ENCODE measurements around the gene JMJD8.

DNA sequence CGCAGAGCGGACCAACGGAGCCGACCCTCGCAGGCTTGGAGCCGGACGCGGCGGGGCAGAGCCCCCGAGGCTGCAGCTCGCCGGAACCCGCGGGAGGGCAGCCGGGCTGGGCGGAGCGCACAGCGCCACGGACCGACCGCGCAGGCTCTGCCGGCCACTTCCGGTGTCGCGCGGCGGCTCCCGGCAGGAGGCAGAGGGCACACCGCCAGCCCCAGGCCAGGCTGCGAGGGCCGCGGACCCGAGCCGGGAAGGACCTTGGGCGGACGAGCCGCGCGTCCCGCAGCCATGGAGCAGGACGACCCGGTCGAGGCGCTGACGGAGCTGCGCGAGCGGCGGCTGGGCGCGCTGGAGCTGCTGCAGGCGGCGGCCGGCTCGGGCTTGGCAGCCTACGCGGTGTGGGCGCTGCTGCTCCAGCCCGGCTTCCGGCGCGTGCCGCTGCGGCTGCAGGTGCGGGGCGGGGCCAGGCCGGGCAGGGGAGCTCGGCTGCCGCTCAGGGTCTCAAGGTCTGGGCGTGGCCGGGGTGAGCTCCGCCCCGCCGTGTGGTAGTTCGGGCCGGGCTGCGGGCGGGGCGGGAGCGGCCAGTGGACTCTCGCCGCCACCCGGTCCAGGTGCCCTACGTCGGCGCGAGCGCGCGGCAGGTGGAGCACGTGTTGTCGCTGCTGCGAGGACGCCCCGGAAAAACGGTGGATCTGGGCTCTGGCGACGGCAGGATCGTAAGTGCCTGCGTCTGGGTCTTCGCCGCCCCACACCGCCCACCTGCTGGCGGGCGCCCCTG, 37.0 kb upstream of the JMJD8 start, which contains the start of gene ANTKMT:
- TF ChIP-seq, protein P1, sequence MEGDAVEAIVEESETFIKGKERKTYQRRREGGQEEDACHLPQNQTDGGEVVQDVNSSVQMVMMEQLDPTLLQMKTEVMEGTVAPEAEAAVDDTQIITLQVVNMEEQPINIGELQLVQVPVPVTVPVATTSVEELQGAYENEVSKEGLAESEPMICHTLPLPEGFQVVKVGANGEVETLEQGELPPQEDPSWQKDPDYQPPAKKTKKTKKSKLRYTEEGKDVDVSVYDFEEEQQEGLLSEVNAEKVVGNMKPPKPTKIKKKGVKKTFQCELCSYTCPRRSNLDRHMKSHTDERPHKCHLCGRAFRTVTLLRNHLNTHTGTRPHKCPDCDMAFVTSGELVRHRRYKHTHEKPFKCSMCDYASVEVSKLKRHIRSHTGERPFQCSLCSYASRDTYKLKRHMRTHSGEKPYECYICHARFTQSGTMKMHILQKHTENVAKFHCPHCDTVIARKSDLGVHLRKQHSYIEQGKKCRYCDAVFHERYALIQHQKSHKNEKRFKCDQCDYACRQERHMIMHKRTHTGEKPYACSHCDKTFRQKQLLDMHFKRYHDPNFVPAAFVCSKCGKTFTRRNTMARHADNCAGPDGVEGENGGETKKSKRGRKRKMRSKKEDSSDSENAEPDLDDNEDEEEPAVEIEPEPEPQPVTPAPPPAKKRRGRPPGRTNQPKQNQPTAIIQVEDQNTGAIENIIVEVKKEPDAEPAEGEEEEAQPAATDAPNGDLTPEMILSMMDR (IDR thresholded peaks at IDR 0.05; ENCODE audit: insufficient read depth, low read length, poor library complexity, severe bottlenecking) = no peak
- TF ChIP-seq EZH2phosphoT487 (conservative IDR thresholded peaks at IDR 0.05; ENCODE audit: low read length) = no peak

All from SU-DHL-6 (cell line).